Activated CD4-positive, alpha-beta T cell treated with anti-CD3 and anti-CD28 coated beads, Interleukin-2, amount 50 U/mL, for 48 hours (primary cell): Measurements from ENCODE around the gene REV1.

Experiments
- DNase-seq, 2 experiments: peaks; one replicate each; pipeline ENCODE4 v3.0.0-alpha.2; 2020

The REV1 gene

GRCh38 chr2:99445065-99445464 lies 44.8 kb downstream of the REV1 start:
- no peak for DNase-seq

- no peak for DNase-seq
These were observed 45.6 kb downstream of the REV1 start for GRCh38 chr2:99444222-99444621.

GRCh38 chr2:99442837-99443236 lies 47.0 kb downstream of the REV1 start:
- no peak for DNase-seq

GRCh38 chr2:99439971-99440505 lies 49.8 kb downstream of the REV1 start:
- no peak for DNase-seq

- DNase-seq, result no peak
These were observed 52.9 kb downstream of the REV1 start for GRCh38 chr2:99436874-99437273.

- DNase-seq, result no peak
These were observed 56.5 kb downstream of the REV1 start for GRCh38 chr2:99433340-99433739.

- DNase-seq, result no peak
These were observed 58.1 kb downstream of the REV1 start for GRCh38 chr2:99431587-99432275.

- no peak for DNase-seq
These were observed 59.1 kb downstream of the REV1 start for GRCh38 chr2:99430614-99431291.

- no peak for DNase-seq
These were observed 64.8 kb downstream of the REV1 start for GRCh38 chr2:99425022-99425421.

GRCh38 chr2:99424371-99424770 lies 65.4 kb downstream of the REV1 start:
- no peak for DNase-seq

GRCh38 chr2:99422599-99422998 lies 67.2 kb downstream of the REV1 start:
- DNase-seq, result no peak

GRCh38 chr2:99421469-99421868 lies 68.3 kb downstream of the REV1 start:
- DNase-seq, result no peak

- DNase-seq, result no peak
These were observed 69.0 kb downstream of the REV1 start for GRCh38 chr2:99420751-99421299.

- no peak for DNase-seq
These were observed 69.8 kb downstream of the REV1 start for GRCh38 chr2:99420031-99420430.

- no peak for DNase-seq
These were observed 72.4 kb downstream of the REV1 start for GRCh38 chr2:99417396-99417795.

GRCh38 chr2:99414566-99414965 lies 75.3 kb downstream of the REV1 start:
- no peak for DNase-seq

- DNase-seq, result no peak
These were observed 79.5 kb downstream of the REV1 start for GRCh38 chr2:99410276-99410675.

GRCh38 chr2:99406137-99406536 lies 83.7 kb downstream of the REV1 start:
- DNase-seq, result no peak

GRCh38 chr2:99404797-99405669 lies 84.8 kb downstream of the REV1 start:
- DNase-seq, result no peak

- no peak for DNase-seq
These were observed 85.6 kb downstream of the REV1 start for GRCh38 chr2:99404039-99404796.

GRCh38 chr2:99403524-99403923 lies 86.3 kb downstream of the REV1 start:
- DNase-seq, result no peak

GRCh38 chr2:99403084-99403483 lies 86.7 kb downstream of the REV1 start:
- DNase-seq, result no peak
